GM12878 (cell line): ENCODE measurements around the gene SNRPD1. TPM values are rescaled to one million over a fixed set of nuclear protein-coding genes. Genes with fewer than 3 reads are reported as not detected.

Experiments
- ATAC-seq: fragments of 200-7000 bp; cut with Tn5 transposase; 3 replicates; pipeline ENCODE4 v1.9.1; 2020; ENCODE audit warnings: mild to moderate bottlenecking, moderate library complexity
- BruUV-seq: library from RNA; stranded (reverse); fragments of 400-500 nt; replicated peaks from 2 replicates; lab custom pipeline; 2021; lab: Mats Ljungman, UMichigan
- CTCF ChIA-PET: fragments of 300-600 bp; sonication (Branson Sonifier 250); formaldehyde crosslinking; extraction: SDS; loops from one replicate; lab custom pipeline; 2021; ENCODE audit warnings: inconsistent platforms; lab: Yijun Ruan, JAX
- POLR2A ChIA-PET: fragments of 350-600 bp; formaldehyde crosslinking; extraction: SDS; loops from one replicate; lab custom pipeline; 2021; ENCODE audit warnings: inconsistent platforms; lab: Charles Lee
- RAD21 ChIA-PET: fragments of 300-600 bp; sonication (Branson Sonifier 250); formaldehyde crosslinking; loops from one replicate; lab custom pipeline; 2023; ENCODE audit warnings: antibody characterized with exemption; ENCODE audit not compliant: unreplicated experiment; lab: Charles Lee
- SMC1A ChIA-PET: fragments of 300-600 bp; sonication (Branson Sonifier 250); formaldehyde crosslinking; loops from one replicate; lab custom pipeline; 2023; ENCODE audit not compliant: unreplicated experiment, uncharacterized antibody; lab: Charles Lee
- DNase-seq: peaks from one replicate; pipeline ENCODE4 v3.0.0-alpha.2; 2011; ENCODE audit warnings: low read depth, low spot score
- FAIRE-seq: peaks from 3 replicates; lab custom pipeline; 2011; peaks lifted over from hg19 to GRCh38; lab: Jason Lieb, UNC
- H2AFZ ChIP-seq: 2 replicates; pipeline ENCODE4 v1.6.0; 2011; ENCODE audit warnings: low read depth, low read length, control low read depth; ENCODE audit not compliant: control insufficient read depth
- H3K27ac ChIP-seq: 2 replicates; pipeline ENCODE4 v1.5.1; 2011; ENCODE audit warnings: control low read depth; ENCODE audit not compliant: control insufficient read depth, insufficient read depth
- H3K27me3 ChIP-seq, 2 experiments: replicated peaks in 1 of 2; 2 replicates each; pipeline versions ENCODE4 v1.6.0 to v1.6.1; 2011; ENCODE audit warnings: low read length in 1 of 2; ENCODE audit not compliant: control insufficient read depth in 2 of 2, insufficient read depth in 2 of 2
- H3K36me3 ChIP-seq, 2 experiments: 2 replicates each; pipeline ENCODE4 v1.5.1; 2011; ENCODE audit warnings: low read length in 1 of 2; ENCODE audit not compliant: control insufficient read depth in 2 of 2, insufficient read depth in 2 of 2
- H3K4me1 ChIP-seq: 2 replicates; pipeline ENCODE4 v1.6.1; 2011; ENCODE audit warnings: mild to moderate bottlenecking, low read length, moderate library complexity, mixed read lengths; ENCODE audit not compliant: control insufficient read depth, insufficient read depth
- H3K4me2 ChIP-seq: 2 replicates; pipeline ENCODE4 v1.6.0; 2011; ENCODE audit warnings: control low read depth; ENCODE audit not compliant: control insufficient read depth, insufficient read depth
- H3K4me3 ChIP-seq: fragments of 200-600 bp; sonication (generic); 2 replicates; pipeline ENCODE4 v1.5.1; 2016
- H3K79me2 ChIP-seq: 2 replicates; pipeline ENCODE4 v1.6.0; 2011; ENCODE audit warnings: low read length; ENCODE audit not compliant: control insufficient read depth, insufficient read depth
- H3K9ac ChIP-seq: 2 replicates; pipeline ENCODE4 v1.8.0; 2011; ENCODE audit warnings: low read length, control low read depth, mixed read lengths; ENCODE audit not compliant: control insufficient read depth, insufficient read depth
- H3K9me3 ChIP-seq: replicated peaks from 3 replicates; pipeline ENCODE4 v1.5.1; 2011; ENCODE audit warnings: mild to moderate bottlenecking, low read length; ENCODE audit not compliant: control insufficient read depth, insufficient read depth
- H4K20me1 ChIP-seq: 2 replicates; pipeline ENCODE4 v1.6.0; 2011; ENCODE audit not compliant: control insufficient read depth, insufficient read depth
- ETV6 ChIP-seq, 2 experiments: fragments of 450-650 bp in 1 of 2; IDR thresholded peaks in 1 of 2; conservative IDR thresholded peaks in 1 of 2; 2 replicates each; pipeline ENCODE4 v1.6.1; 2014; ENCODE audit warnings: antibody characterized with exemption in 1 of 2, borderline replicate concordance in 1 of 2, low read depth in 1 of 2, mild to moderate bottlenecking in 1 of 2, moderate library complexity in 1 of 2
- LARP7 ChIP-seq: fragments of 450-650 bp; IDR thresholded peaks from 2 replicates; pipeline ENCODE4 v1.6.1; 2017; ENCODE audit warnings: mild to moderate bottlenecking
- PKNOX1 ChIP-seq: fragments of 450-650 bp; IDR thresholded peaks from 2 replicates; pipeline ENCODE4 v1.6.1; 2016; ENCODE audit warnings: mild to moderate bottlenecking
- POLR2A ChIP-seq: IDR thresholded peaks from 2 replicates; pipeline ENCODE4 v1.6.1; 2011; ENCODE audit warnings: low read depth, mild to moderate bottlenecking, low read length
- STAT3 ChIP-seq: IDR thresholded peaks from 2 replicates; pipeline ENCODE4 v1.6.1; 2011; ENCODE audit warnings: low read depth, low read length, improper control_type of control experiment
- WRNIP1 ChIP-seq: IDR thresholded peaks from 2 replicates; pipeline ENCODE4 v1.6.1; 2011; ENCODE audit warnings: low read depth, low read length, improper control_type of control experiment, borderline replicate concordance
- WGBS: methylation state at CpG from one replicate; pipeline ENCODE4 v1.1.6; 2016; ENCODE audit warnings: low lambda C conversion rate; ENCODE audit not compliant: insufficient replicate concordance, insufficient coverage; ENCODE audit errors: missing lambda C conversion rate; 5-methylcytosine and 5-hydroxymethylcytosine counted together
- in situ Hi-C: fragments of 300-500 bp; cut with MboI; formaldehyde crosslinking; loops from 9 replicates; pipeline ENCODE4 v1.14.3; 2018; ENCODE audit warnings: mixed read lengths
- intact Hi-C: fragments of 100-400 bp; cut with micrococcal nuclease; formaldehyde crosslinking; loops from one replicate; pipeline ENCODE4 v1.14.2; 2022; ENCODE audit not compliant: unreplicated experiment
- polyA plus RNA-seq, 11 experiments: library from polyadenylated mRNA; depleted of rRNA in 4 of 11; unstranded in 6 of 11; stranded (reverse) in 5 of 11; fragments of >200 nt; fragmentation: Nextera tagmentation in 4 of 11; fragmentation: Illumina TruSeq in 1 of 11; extraction: Ambion mirVana in 4 of 11; extraction: Trizol in 1 of 11; gene quantifications; 1 replicate in 1 of 11; 2 replicates in 10 of 11; pipeline versions ENCODE4 v1.2.1 to v1.2.3, GENCODE V29; 2011 to 2016; ENCODE audit warnings: inconsistent platforms in 2 of 11, missing spikeins in 2 of 11, low read depth in 1 of 11
- total RNA-seq, 4 experiments: library from RNA; depleted of rRNA in 3 of 4; stranded (reverse); fragments of >200 nt in 3 of 4; fragmentation: Illumina TruSeq in 1 of 4; extraction: Trizol in 1 of 4; gene quantifications; 2 replicates each; pipeline versions ENCODE4 v1.2.1 to v1.2.3, GENCODE V29; 2013 to 2021
- TF ChIP-seq, protein P1 (sequence below): fragments of 450-650 bp; formaldehyde crosslinking; IDR thresholded peaks from 2 replicates; pipeline ENCODE4 v1.4.0; 2022; ENCODE audit warnings: mild to moderate bottlenecking, moderate library complexity
- TF ChIP-seq, protein P2 (sequence below): fragments of 450-650 bp; formaldehyde crosslinking; IDR thresholded peaks from 2 replicates; pipeline ENCODE4 v1.4.0; 2020; ENCODE audit warnings: mild to moderate bottlenecking, moderate library complexity
- TF ChIP-seq, protein P3 (sequence below): fragments of 450-650 bp; IDR thresholded peaks from 2 replicates; pipeline ENCODE4 v1.6.1; 2017; ENCODE audit warnings: borderline replicate concordance

Gene SNRPD1
- total and polyA plus RNA-seq, 10 of the 15 experiments (the other 5 are each of a cell fraction or from before 2014, with no cell fraction given), result 52.6 to 866 (median 227) TPM

- TF ChIP-seq, protein P1, sequence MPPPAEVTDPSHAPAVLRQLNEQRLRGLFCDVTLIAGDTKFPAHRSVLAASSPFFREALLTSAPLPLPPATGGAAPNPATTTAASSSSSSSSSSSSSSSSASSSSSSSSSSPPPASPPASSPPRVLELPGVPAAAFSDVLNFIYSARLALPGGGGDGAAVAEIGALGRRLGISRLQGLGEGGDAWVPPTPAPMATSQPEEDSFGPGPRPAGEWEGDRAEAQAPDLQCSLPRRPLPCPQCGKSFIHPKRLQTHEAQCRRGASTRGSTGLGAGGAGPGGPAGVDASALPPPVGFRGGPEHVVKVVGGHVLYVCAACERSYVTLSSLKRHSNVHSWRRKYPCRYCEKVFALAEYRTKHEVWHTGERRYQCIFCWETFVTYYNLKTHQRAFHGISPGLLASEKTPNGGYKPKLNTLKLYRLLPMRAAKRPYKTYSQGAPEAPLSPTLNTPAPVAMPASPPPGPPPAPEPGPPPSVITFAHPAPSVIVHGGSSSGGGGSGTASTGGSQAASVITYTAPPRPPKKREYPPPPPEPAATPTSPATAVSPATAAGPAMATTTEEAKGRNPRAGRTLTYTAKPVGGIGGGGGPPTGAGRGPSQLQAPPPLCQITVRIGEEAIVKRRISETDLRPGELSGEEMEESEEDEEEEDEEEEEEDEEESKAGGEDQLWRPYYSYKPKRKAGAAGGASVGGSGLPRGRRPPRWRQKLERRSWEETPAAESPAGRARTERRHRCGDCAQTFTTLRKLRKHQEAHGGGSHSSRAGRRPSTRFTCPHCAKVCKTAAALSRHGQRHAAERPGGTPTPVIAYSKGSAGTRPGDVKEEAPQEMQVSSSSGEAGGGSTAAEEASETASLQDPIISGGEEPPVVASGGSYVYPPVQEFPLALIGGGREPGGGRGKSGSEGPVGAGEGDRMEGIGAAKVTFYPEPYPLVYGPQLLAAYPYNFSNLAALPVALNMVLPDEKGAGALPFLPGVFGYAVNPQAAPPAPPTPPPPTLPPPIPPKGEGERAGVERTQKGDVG, result no peak
- no peak for TF ChIP-seq ETV6 (conservative IDR thresholded peaks at IDR 0.05 in 1 of 2, IDR thresholded peaks at IDR 0.05 in 1 of 2; ENCODE audit: borderline replicate concordance in 1 of 2, low read depth in 1 of 2)
- no peak for TF ChIP-seq POLR2A
- TF ChIP-seq PKNOX1, result no peak
- no peak for TF ChIP-seq WRNIP1
Measured at GRCh38 chr18:21664069-21664468, 52.0 kb downstream of the SNRPD1 start (continued).

GRCh38 chr18:21669736-21670285, 57.7 kb downstream of the SNRPD1 start:
- Histone ChIP-seq H2AFZ (no peak overlapping the region), H3K27me3 (no peaks in the 10 kb centered on the region), H3K36me3 (no peaks in the 10 kb centered on the region), H3K4me3 (no peak overlapping the region), H3K79me2 (no peaks in the 10 kb centered on the region), H4K20me1 (no peaks in the 10 kb centered on the region), H3K9me3 (no peaks in the 10 kb centered on the region), H3K27ac (no peak overlapping the region), H3K4me1 (no peaks in the 10 kb centered on the region), H3K4me2 (no peak overlapping the region), H3K9ac (no peak overlapping the region)
- WGBS, result 97% methylated on average over 9 of the region's 9 CpGs
- ChIA-PET CTCF (interaction anchor here (0.7 to 1.5 kb wide), 3 partner anchors 8 to 150 kb away, joined by 3 to 4 read pairs (median 3); no protein-coding TSS in a partner anchor), POLR2A (interaction anchor here (1.5 kb wide), 1 partner anchor 11 kb away, joined by 3 read pairs; no protein-coding TSS in a partner anchor), RAD21 (no interaction called here), SMC1A (interaction anchor here (1.1 to 1.9 kb wide), 3 partner anchors 9 to 32 kb away, joined by 4 read pairs; no protein-coding TSS in a partner anchor)
- ATAC-seq, result no peak
- no TSS peak for BruUV-seq
- intact Hi-C loops (no loop called here), in situ Hi-C loops (no loop called here)
- FAIRE-seq, result no peak
- DNase-seq, result no peak
- TF ChIP-seq LARP7, result no peak
- TF ChIP-seq WRNIP1, result no peak
- TF ChIP-seq, protein P2, sequence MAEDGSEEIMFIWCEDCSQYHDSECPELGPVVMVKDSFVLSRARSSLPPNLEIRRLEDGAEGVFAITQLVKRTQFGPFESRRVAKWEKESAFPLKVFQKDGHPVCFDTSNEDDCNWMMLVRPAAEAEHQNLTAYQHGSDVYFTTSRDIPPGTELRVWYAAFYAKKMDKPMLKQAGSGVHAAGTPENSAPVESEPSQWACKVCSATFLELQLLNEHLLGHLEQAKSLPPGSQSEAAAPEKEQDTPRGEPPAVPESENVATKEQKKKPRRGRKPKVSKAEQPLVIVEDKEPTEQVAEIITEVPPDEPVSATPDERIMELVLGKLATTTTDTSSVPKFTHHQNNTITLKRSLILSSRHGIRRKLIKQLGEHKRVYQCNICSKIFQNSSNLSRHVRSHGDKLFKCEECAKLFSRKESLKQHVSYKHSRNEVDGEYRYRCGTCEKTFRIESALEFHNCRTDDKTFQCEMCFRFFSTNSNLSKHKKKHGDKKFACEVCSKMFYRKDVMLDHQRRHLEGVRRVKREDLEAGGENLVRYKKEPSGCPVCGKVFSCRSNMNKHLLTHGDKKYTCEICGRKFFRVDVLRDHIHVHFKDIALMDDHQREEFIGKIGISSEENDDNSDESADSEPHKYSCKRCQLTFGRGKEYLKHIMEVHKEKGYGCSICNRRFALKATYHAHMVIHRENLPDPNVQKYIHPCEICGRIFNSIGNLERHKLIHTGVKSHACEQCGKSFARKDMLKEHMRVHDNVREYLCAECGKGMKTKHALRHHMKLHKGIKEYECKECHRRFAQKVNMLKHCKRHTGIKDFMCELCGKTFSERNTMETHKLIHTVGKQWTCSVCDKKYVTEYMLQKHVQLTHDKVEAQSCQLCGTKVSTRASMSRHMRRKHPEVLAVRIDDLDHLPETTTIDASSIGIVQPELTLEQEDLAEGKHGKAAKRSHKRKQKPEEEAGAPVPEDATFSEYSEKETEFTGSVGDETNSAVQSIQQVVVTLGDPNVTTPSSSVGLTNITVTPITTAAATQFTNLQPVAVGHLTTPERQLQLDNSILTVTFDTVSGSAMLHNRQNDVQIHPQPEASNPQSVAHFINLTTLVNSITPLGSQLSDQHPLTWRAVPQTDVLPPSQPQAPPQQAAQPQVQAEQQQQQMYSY, result no peak
- TF ChIP-seq STAT3, result no peak
- TF ChIP-seq, protein P3, sequence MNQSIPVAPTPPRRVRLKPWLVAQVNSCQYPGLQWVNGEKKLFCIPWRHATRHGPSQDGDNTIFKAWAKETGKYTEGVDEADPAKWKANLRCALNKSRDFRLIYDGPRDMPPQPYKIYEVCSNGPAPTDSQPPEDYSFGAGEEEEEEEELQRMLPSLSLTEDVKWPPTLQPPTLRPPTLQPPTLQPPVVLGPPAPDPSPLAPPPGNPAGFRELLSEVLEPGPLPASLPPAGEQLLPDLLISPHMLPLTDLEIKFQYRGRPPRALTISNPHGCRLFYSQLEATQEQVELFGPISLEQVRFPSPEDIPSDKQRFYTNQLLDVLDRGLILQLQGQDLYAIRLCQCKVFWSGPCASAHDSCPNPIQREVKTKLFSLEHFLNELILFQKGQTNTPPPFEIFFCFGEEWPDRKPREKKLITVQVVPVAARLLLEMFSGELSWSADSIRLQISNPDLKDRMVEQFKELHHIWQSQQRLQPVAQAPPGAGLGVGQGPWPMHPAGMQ, result no peak
